ENCODE data around the gene ARSI. TPM values are rescaled to one million over a fixed set of nuclear protein-coding genes. Genes with fewer than 3 reads are reported as not detected.
A peak's percentile ranks its signal among the peaks of the same experiment; 100 is the strongest.

The ARSI gene
- total and polyA plus RNA-seq, 5 experiments from 2014 or later: not detected

GRCh38 chr5:150277043-150277442 is 25.7 kb downstream of the ARSI start:
- DNase-seq: no peak
- Mint-ChIP-seq H3K27me3 (peaks cover 0 to 16% (median 4%) of the 10 kb centered on the region in 5 donors), H3K4me1 (peaks cover 0 to 6% (median 2%) of the 10 kb centered on the region in 4 donors), H3K9me3 (no peaks in the 10 kb centered on the region), H3K27ac (no peak overlapping the region), H3K36me3 (no peaks in the 10 kb centered on the region), H3K4me3 (no peak overlapping the region)
- no peak for ATAC-seq
- POLR2A ChIA-PET: no interaction called here

GRCh38 chr5:150274811-150275210 is 27.9 kb downstream of the ARSI start:
- H3K36me3 Mint-ChIP-seq: no peaks in the 10 kb centered on the region
- DNase-seq: no peak
- H3K27ac Mint-ChIP-seq: no peak overlapping the region
- ATAC-seq: no peak
- H3K4me3 Mint-ChIP-seq: no peak overlapping the region
- peaks cover 0 to 9% (median 4%) of the 10 kb centered on the region in 5 donors for H3K27me3 Mint-ChIP-seq
- POLR2A ChIA-PET: no interaction called here
- no peaks in the 10 kb centered on the region for H3K9me3 Mint-ChIP-seq
- peaks cover 0 to 3% (median 0%) of the 10 kb centered on the region in 4 donors for H3K4me1 Mint-ChIP-seq

DNA sequence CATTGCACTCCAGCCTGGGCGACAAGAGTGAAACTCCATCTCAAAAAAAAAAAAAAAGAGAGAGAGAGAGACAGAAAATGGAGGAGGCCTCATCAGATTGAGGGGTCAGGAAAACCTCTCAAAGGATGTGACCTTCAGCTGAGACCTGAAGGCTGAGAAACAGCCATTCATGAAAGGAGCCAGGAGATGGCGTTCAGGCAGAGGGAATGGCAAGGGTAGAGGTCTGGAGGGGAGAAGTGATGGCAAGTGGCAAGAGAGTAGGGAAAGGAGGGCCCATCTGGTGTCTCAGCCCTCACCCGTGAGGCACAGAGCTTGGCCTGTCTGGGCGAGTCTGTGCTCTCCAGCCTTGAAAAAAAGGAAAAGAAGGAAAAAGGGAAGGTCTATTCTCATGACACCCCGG is 30.2 kb downstream of the ARSI start:
- no peaks in the 10 kb centered on the region for H3K9me3 Mint-ChIP-seq
- peak overlapping the region in 1 of 10 donors; percentile 62 for H3K27ac Mint-ChIP-seq
- no peaks in the 10 kb centered on the region for H3K4me1 Mint-ChIP-seq
- peaks cover 0 to 9% (median 8%) of the 10 kb centered on the region in 5 donors for H3K27me3 Mint-ChIP-seq
- H3K36me3 Mint-ChIP-seq: no peaks in the 10 kb centered on the region
- ATAC-seq (no peak), DNase-seq (peak in 1 of 10 donors; percentile 9)
- H3K4me3 Mint-ChIP-seq: no peak overlapping the region
- POLR2A ChIA-PET: no interaction called here

DNA sequence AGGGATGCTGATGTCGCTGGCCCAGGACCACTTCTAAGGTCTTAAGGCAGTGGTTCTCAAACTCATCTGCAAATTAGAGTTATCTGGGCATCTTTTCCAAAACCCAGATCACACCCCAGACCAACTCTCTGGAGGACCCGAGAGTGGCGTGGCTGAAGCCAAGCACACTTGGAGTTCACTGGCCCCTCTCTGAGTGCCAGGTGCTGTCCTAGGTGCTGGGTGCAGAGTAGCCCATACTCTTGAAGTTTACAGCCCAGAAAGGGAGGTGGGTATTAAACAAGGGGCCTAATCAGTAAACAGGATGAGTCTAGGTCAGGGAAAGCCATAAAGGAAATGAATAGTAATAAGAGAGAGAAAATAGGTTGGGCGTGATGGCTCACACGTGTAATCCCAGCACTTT is 30.8 kb downstream of the ARSI start:
- no peaks in the 10 kb centered on the region for H3K36me3 Mint-ChIP-seq
- no peak for DNase-seq
- peaks cover 0 to 9% (median 6%) of the 10 kb centered on the region in 5 donors for H3K27me3 Mint-ChIP-seq
- no peaks in the 10 kb centered on the region for H3K9me3 Mint-ChIP-seq
- no peaks in the 10 kb centered on the region for H3K4me1 Mint-ChIP-seq
- ATAC-seq: no peak
- H3K4me3 Mint-ChIP-seq: no peak overlapping the region
- POLR2A ChIA-PET: no interaction called here
- no peak overlapping the region for H3K27ac Mint-ChIP-seq

GRCh38 chr5:150271296-150271692 is 31.4 kb downstream of the ARSI start:
- H3K27me3 Mint-ChIP-seq: peaks cover 0 to 9% (median 5%) of the 10 kb centered on the region in 5 donors

DNA sequence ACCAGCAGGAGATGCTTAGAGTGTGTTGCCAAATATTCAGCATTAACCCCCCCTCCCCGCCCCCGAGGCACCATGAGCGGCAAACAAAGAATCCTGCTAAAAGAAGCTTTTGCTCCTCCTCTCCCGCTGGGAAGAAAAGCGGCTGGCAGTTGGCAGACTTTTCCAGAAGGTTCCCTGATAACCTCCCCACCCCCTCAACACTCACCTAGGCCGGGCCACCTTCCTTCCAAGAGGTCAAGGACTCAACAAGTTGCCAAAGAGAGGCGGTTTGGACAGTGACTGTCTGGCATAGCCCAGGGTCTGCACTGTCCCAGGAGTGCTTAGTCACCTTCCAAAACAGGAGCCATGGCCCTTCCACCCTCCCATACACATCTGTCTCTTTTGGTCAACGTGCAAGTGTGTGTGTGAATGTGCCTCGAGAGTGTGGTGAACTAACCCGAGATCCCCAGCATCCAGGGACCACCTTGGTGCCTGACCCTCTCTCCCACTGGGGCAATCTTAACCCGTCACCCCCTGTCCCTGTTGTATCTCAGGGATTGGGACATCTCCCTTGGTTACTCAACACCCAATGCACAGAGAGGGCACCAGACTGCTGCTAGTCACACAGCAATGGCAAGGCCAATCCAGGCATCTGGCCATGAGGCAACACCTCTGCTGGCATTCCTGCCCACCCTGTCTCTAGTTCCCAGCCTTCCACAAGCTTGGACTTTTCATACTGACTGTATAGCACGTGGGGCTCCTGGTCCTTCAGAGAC is 32.0 kb downstream of the ARSI start:
- Mint-ChIP-seq H3K27ac (no peak overlapping the region), H3K36me3 (no peaks in the 10 kb centered on the region)

More at GRCh38 chr5:150271296-150271692, 31.4 kb downstream of the ARSI start:
- Mint-ChIP-seq H3K4me1 (no peaks in the 10 kb centered on the region), H3K27ac (peak overlapping the region in 1 of 10 donors; percentile 32), H3K9me3 (no peaks in the 10 kb centered on the region), H3K36me3 (no peaks in the 10 kb centered on the region), H3K4me3 (no peak overlapping the region)
- ATAC-seq: no peak
- POLR2A ChIA-PET: no interaction called here
- DNase-seq: no peak

DNA sequence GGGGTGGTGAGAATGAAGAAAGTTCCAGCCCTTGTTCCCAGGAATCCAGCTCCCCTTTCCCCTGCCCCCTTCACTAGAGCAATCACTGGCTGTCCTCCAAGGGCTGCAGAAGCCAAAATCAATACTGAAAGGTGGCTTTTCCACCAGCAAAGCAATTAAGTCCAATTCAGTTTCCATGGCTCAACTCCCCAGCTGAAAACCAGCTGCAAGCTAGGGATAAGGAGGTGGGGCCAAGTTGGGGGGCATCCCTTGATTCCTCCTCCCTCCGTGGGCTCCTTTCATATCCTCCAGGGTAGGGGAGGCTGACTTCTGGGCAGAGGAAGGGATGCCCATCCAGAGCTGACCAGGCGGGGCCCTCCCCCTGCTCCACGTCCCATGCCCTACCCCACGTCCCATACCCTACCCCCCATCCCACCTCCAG is 35.8 kb downstream of the ARSI start:
- H3K27me3 Mint-ChIP-seq: peaks cover 0 to 9% (median 8%) of the 10 kb centered on the region in 5 donors
- POLR2A ChIA-PET: no interaction called here
- no peak for ATAC-seq
- H3K4me3 Mint-ChIP-seq: no peak overlapping the region
- H3K9me3 Mint-ChIP-seq: no peaks in the 10 kb centered on the region
- no peaks in the 10 kb centered on the region for H3K4me1 Mint-ChIP-seq
- no peak overlapping the region for H3K27ac Mint-ChIP-seq
- DNase-seq: no peak
- H3K36me3 Mint-ChIP-seq: no peaks in the 10 kb centered on the region

More for the DNA sequence above, 32.0 kb downstream of the ARSI start:
- Mint-ChIP-seq H3K4me1 (no peaks in the 10 kb centered on the region), H3K4me3 (no peak overlapping the region), H3K9me3 (no peaks in the 10 kb centered on the region), H3K27me3 (peaks cover 0 to 9% (median 3%) of the 10 kb centered on the region in 5 donors)
- POLR2A ChIA-PET: no interaction called here
- DNase-seq: no peak
- no peak for ATAC-seq

DNA sequence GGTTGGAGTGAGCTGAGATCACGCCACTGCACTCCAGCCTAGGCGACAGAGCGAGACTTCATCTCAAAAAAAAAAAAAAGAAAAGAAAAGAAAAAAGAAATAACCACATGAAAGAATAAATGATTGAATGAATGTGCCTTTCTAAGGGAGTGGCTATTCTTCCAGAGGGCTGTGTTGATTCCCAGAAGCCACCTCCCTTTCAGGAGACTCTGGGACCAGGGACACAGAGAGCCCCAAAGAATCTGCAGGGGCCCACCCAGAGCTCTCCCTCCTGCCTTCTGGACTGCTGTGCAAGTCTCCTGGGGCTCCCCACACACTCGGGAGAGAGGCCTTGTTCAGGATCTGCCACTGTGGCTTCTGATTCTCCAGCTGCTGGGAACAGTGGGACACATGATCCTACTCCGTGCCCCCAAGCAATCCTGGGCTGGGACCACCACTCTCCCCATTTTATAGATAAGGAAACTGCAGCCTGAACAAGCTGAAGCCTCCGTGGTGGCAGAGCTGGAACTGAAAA is 36.8 kb downstream of the ARSI start:
- H3K27me3 Mint-ChIP-seq: peaks cover 0 to 9% (median 8%) of the 10 kb centered on the region in 5 donors
- H3K4me1 Mint-ChIP-seq: no peaks in the 10 kb centered on the region
- H3K4me3 Mint-ChIP-seq: no peak overlapping the region
- DNase-seq (no peak), ATAC-seq (no peak)
- no peaks in the 10 kb centered on the region for H3K36me3 Mint-ChIP-seq
- H3K27ac Mint-ChIP-seq: peak overlapping the region in 1 of 10 donors; percentile 15
- H3K9me3 Mint-ChIP-seq: no peaks in the 10 kb centered on the region
- POLR2A ChIA-PET: no interaction called here

GRCh38 chr5:150264667-150265603 is 37.8 kb downstream of the ARSI start:
- ATAC-seq (no peak), DNase-seq (no peak)
- POLR2A ChIA-PET: no interaction called here
- H3K27me3 Mint-ChIP-seq: peaks cover 0 to 9% (median 8%) of the 10 kb centered on the region in 5 donors
- peak overlapping the region in 3 of 10 donors; percentile 35 to 54 (median 48) for H3K27ac Mint-ChIP-seq
- H3K9me3 Mint-ChIP-seq: no peaks in the 10 kb centered on the region
- H3K4me1 Mint-ChIP-seq: no peaks in the 10 kb centered on the region
- H3K36me3 Mint-ChIP-seq: no peaks in the 10 kb centered on the region
- H3K4me3 Mint-ChIP-seq: peak overlapping the region in 1 of 10 donors; percentile 30

GRCh38 chr5:150263801-150264621 is 38.7 kb downstream of the ARSI start:
- POLR2A ChIA-PET: no interaction called here
- no peaks in the 10 kb centered on the region for H3K9me3 Mint-ChIP-seq
- ATAC-seq: no peak
- H3K4me1 Mint-ChIP-seq: no peaks in the 10 kb centered on the region
- no peak for DNase-seq
- H3K27ac Mint-ChIP-seq: no peak overlapping the region
- H3K4me3 Mint-ChIP-seq: no peak overlapping the region
- peaks cover 0 to 9% (median 8%) of the 10 kb centered on the region in 5 donors for H3K27me3 Mint-ChIP-seq
- no peaks in the 10 kb centered on the region for H3K36me3 Mint-ChIP-seq

DNA sequence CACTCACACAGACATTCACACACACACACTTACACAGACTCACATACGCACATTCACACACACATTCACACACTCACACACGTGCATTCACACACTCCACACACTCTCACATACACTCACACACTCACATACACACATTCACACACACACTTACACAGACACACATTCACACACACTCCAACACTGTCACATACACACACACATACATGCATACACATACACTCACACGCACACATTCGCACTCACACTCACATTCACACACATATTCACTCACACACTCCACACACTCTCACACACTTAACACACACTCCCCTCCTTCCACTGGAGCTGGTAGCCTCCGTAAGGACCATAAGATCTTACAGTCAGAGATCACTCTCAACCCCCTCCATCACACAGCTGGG is 39.3 kb downstream of the ARSI start:
- ATAC-seq (no peak), DNase-seq (no peak)
- H3K4me3 Mint-ChIP-seq: no peak overlapping the region
- H3K9me3 Mint-ChIP-seq: no peaks in the 10 kb centered on the region
- H3K27ac Mint-ChIP-seq: no peak overlapping the region
- H3K27me3 Mint-ChIP-seq: peaks cover 0 to 8% (median 4%) of the 10 kb centered on the region in 5 donors
- POLR2A ChIA-PET: no interaction called here
- no peaks in the 10 kb centered on the region for H3K4me1 Mint-ChIP-seq
- H3K36me3 Mint-ChIP-seq: no peaks in the 10 kb centered on the region

- no peak overlapping the region for H3K27ac Mint-ChIP-seq
- H3K27me3 Mint-ChIP-seq: peaks cover 0 to 8% (median 1%) of the 10 kb centered on the region in 5 donors
- POLR2A ChIA-PET: no interaction called here
- no peaks in the 10 kb centered on the region for H3K4me1 Mint-ChIP-seq
- no peaks in the 10 kb centered on the region for H3K9me3 Mint-ChIP-seq
- H3K4me3 Mint-ChIP-seq: no peak overlapping the region
- ATAC-seq (no peak), DNase-seq (no peak)
- no peaks in the 10 kb centered on the region for H3K36me3 Mint-ChIP-seq
Measured at GRCh38 chr5:150262502-150262901, 40.2 kb downstream of the ARSI start.
